Subcutaneous abdominal adipose tissue (tissue), 5 donors: Measurements from ENCODE around the gene CD47.

ENCODE experiments used
- H3K27ac ChIP-seq: one replicate; pipeline ENCODE4 v1.7.0; 2013; ENCODE audit warnings: low read depth, mild to moderate bottlenecking, inconsistent platforms, low read length, moderate library complexity
- H3K27me3 ChIP-seq, 5 donors: one replicate each; pipeline ENCODE4 v1.7.0; 2013; ENCODE audit warnings: low read length in 5 of 5, inconsistent platforms in 1 of 5; ENCODE audit not compliant: control insufficient read depth in 5 of 5, insufficient read depth in 4 of 5
- H3K36me3 ChIP-seq, 5 donors: one replicate each; pipeline ENCODE4 v1.7.0; 2013; ENCODE audit warnings: low read length in 5 of 5; ENCODE audit not compliant: control insufficient read depth in 5 of 5, insufficient read depth in 5 of 5
- H3K4me1 ChIP-seq, 5 donors: one replicate each; pipeline ENCODE4 v1.7.0; 2013; ENCODE audit warnings: low read length in 5 of 5, mild to moderate bottlenecking in 3 of 5, moderate library complexity in 1 of 5; ENCODE audit not compliant: control insufficient read depth in 5 of 5, insufficient read depth in 5 of 5
- H3K4me3 ChIP-seq, 5 donors: one replicate each; pipeline ENCODE4 v1.7.0; 2013; ENCODE audit warnings: low read length in 5 of 5, low read depth in 1 of 5
- H3K9ac ChIP-seq, 5 donors: one replicate each; pipeline ENCODE4 v1.7.0; 2013; ENCODE audit warnings: low read length in 5 of 5, mild to moderate bottlenecking in 4 of 5, moderate library complexity in 3 of 5
- H3K9me3 ChIP-seq, 5 donors: one replicate each; pipeline ENCODE4 v1.7.0; 2013; ENCODE audit warnings: low read length in 5 of 5; ENCODE audit not compliant: control insufficient read depth in 5 of 5
- donor health status: healthy.
- donor health status: healthy.
- donor health status: healthy.
- donor health status: healthy.
- donor health status: healthy.

CD47 gene

GRCh38 chr3:108102420-108103039 lies 11.7 kb upstream of the CD47 start:
- H3K27me3 ChIP-seq = no peaks in the 10 kb centered on the region
- H3K9ac ChIP-seq = no peak overlapping the region
- H3K4me3 ChIP-seq = no peak overlapping the region
- no peaks in the 10 kb centered on the region for H3K4me1 ChIP-seq
- no peaks in the 10 kb centered on the region for H3K9me3 ChIP-seq
- no peak overlapping the region for H3K27ac ChIP-seq
- no peaks in the 10 kb centered on the region for H3K36me3 ChIP-seq

- no peaks in the 10 kb centered on the region for H3K9me3 ChIP-seq
- H3K36me3 ChIP-seq = no peaks in the 10 kb centered on the region
- no peaks in the 10 kb centered on the region for H3K4me1 ChIP-seq
- H3K9ac ChIP-seq = no peak overlapping the region
- no peaks in the 10 kb centered on the region for H3K27me3 ChIP-seq
- no peak overlapping the region for H3K4me3 ChIP-seq
- H3K27ac ChIP-seq = no peak overlapping the region
These were observed 10.3 kb upstream of the CD47 start for GRCh38 chr3:108100906-108101660.

- Histone ChIP-seq H3K27ac (no peak overlapping the region), H3K4me3 (no peak overlapping the region), H3K36me3 (no peaks in the 10 kb centered on the region), H3K9me3 (no peaks in the 10 kb centered on the region), H3K9ac (no peak overlapping the region), H3K4me1 (no peaks in the 10 kb centered on the region), H3K27me3 (no peaks in the 10 kb centered on the region)
These were observed 9.0 kb upstream of the CD47 start for GRCh38 chr3:108099679-108100428.

DNA sequence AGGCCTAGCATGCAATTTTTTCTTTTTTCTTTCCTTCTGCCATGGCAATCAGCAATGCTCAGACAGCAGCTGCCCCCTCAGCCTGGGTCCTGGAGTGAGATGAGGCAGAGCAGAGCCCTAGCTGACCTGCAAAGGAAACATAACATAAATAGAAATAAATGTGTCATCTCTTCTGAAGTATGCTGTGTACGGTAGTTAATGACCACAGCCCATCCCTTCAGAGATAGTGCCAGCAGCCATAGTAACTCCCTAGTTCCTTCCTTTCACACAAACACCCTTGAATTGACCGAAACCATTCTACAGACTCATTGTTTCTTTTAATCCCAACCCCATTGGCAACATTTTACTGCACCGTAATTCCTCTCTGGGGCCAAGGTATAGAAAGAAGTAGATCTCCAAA lies 8.4 kb upstream of the CD47 start:
- H3K36me3 ChIP-seq = no peaks in the 10 kb centered on the region
- no peaks in the 10 kb centered on the region for H3K4me1 ChIP-seq
- H3K4me3 ChIP-seq = no peak overlapping the region
- no peak overlapping the region for H3K27ac ChIP-seq
- H3K9me3 ChIP-seq = no peaks in the 10 kb centered on the region
- H3K9ac ChIP-seq = no peak overlapping the region
- no peaks in the 10 kb centered on the region for H3K27me3 ChIP-seq

GRCh38 chr3:108098003-108098370 lies 7.2 kb upstream of the CD47 start:
- no peaks in the 10 kb centered on the region for H3K9me3 ChIP-seq
- no peak overlapping the region for H3K9ac ChIP-seq
- no peaks in the 10 kb centered on the region for H3K36me3 ChIP-seq
- no peaks in the 10 kb centered on the region for H3K27me3 ChIP-seq
- H3K27ac ChIP-seq = no peak overlapping the region
- H3K4me1 ChIP-seq = no peaks in the 10 kb centered on the region
- H3K4me3 ChIP-seq = no peak overlapping the region

DNA sequence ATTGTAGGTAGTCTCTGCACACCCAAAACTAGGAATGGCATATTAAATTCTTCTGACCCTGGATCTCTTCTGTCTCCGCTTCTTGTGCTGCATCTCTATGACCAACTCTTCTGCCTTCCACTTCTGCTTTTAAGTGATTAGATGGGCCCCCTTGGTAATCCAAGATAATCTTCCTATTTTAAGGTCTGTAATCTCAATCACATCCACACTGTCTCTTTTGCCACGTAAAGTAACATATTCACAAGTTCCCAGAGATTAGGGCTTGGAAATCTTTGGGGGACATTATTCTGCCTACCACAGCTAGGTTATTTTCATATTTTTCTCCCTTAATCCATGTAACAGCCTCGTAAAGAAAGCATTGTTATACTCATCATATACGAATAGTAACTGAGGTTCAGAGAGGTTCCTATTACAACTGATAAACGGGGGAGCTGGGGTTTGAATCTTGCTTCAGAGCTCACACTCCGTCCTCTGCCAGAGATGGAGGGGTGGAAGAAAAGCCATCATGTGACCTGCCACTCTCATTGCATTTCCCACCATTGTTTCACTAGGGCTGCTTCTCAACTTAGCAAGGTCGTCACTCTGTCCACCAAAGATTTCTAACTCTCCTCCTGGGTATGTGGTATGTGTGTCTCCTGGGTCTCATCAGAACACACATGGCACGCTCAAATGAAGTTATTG lies 6.6 kb upstream of the CD47 start:
- no peak overlapping the region for H3K27ac ChIP-seq
- H3K9me3 ChIP-seq = no peaks in the 10 kb centered on the region
- H3K4me1 ChIP-seq = no peaks in the 10 kb centered on the region
- H3K27me3 ChIP-seq = no peaks in the 10 kb centered on the region
- no peaks in the 10 kb centered on the region for H3K36me3 ChIP-seq
- H3K9ac ChIP-seq = no peak overlapping the region
- H3K4me3 ChIP-seq = no peak overlapping the region

DNA sequence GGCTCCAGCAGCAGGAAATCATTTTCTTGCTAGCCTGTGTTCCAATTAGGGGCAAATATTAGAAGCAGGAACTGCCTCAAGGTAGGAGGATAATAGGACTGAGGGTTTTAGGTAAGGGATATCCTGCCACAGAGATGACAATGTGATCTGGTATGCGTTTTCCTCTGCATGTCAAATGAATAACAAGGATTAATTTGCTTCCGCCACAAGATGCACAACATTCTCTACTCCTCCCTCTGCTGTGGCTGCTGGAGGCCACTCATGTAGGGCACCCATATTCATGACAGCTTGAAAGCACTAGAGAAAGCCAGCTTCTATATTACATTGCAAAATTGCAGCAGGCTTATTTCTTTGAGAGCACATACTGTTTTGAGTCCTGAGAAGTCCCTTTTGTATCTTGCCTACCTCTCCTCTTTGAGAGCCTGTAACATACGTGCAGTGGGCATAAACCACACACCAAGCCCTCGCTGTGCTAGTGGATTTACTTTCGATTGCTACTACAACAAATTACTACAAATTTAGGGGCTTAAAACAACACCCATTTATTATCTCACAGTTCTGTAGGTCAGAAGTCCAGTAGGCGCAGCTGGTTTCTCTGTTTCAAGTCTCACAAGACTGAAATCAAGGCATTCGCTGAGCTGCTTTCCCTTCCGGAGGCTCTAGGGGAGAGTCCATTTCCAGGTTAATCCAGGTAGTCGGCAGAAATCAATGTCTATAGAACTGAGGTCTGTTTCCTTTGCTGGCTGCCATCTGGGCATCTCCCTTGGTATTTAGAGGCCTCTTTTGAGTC lies 5.9 kb upstream of the CD47 start:
- no peak overlapping the region for H3K27ac ChIP-seq
- H3K9ac ChIP-seq = no peak overlapping the region
- no peaks in the 10 kb centered on the region for H3K9me3 ChIP-seq
- peaks cover 0 to 4% (median 1%) of the 10 kb centered on the region in 5 donors for H3K4me1 ChIP-seq
- no peak overlapping the region for H3K4me3 ChIP-seq
- no peaks in the 10 kb centered on the region for H3K27me3 ChIP-seq
- H3K36me3 ChIP-seq = no peaks in the 10 kb centered on the region

GRCh38 chr3:108093616-108094015 lies 2.8 kb upstream of the CD47 start:
- no peak overlapping the region for H3K27ac ChIP-seq
- no peak overlapping the region for H3K9ac ChIP-seq
- no peaks in the 10 kb centered on the region for H3K27me3 ChIP-seq
- H3K4me3 ChIP-seq = no peak overlapping the region
- H3K9me3 ChIP-seq = no peaks in the 10 kb centered on the region
- H3K4me1 ChIP-seq = peaks cover 0 to 21% (median 18%) of the 10 kb centered on the region in 5 donors
- H3K36me3 ChIP-seq = no peaks in the 10 kb centered on the region

DNA sequence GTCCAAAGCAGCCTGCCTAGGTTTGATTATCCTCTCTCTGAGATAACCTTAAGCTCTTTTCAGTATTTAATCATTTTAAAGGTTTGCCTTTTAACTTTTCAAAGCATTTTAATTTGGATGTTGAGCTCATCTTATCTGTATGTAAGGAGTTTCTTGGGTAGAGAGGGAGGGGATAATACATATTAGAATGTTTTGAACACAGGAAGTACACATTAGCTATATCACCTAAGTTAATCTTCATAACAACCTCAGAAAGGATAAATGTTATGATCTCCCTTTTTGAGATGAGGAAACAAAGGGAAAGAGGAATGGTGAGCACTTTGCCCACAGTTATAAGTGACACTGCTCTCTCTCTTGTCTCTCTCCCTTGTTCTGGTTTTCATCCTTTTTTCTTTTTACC lies 2.2 kb upstream of the CD47 start:
- Histone ChIP-seq H3K27ac (no peak overlapping the region), H3K9me3 (no peaks in the 10 kb centered on the region), H3K4me3 (no peak overlapping the region), H3K9ac (no peak overlapping the region), H3K4me1 (peaks cover 0 to 25% (median 22%) of the 10 kb centered on the region in 5 donors), H3K36me3 (no peaks in the 10 kb centered on the region), H3K27me3 (no peaks in the 10 kb centered on the region)
